Stimulated activated memory B cell treated with anti-CD40 and anti-IgM and Interleukin-4, amounts not matched to agents 10 μg/mL and 1 μg/mL and 100 μg/mL, for 72 hours (primary cell): ENCODE results near the gene ALAS1.

Experiments used
- ATAC-seq: fragments of 150-1000 bp; cut with Tn5 transposase; 2 replicates; pipeline ENCODE4 v1.10.0; 2021
- H3K27ac Mint-ChIP-seq: one replicate; pipeline ENCODE4 v1.8.0; 2022; ENCODE audit warnings: mild to moderate bottlenecking, mixed read lengths
- H3K27me3 Mint-ChIP-seq: one replicate; pipeline ENCODE4 v1.8.0; 2022; ENCODE audit warnings: mixed read lengths
- H3K36me3 Mint-ChIP-seq: one replicate; pipeline ENCODE4 v1.8.0; 2022; ENCODE audit warnings: mixed read lengths
- H3K4me1 Mint-ChIP-seq: one replicate; pipeline ENCODE4 v1.8.0; 2022; ENCODE audit warnings: mixed read lengths
- H3K4me3 Mint-ChIP-seq: one replicate; pipeline ENCODE4 v1.8.0; 2022; ENCODE audit warnings: mild to moderate bottlenecking, moderate library complexity, mixed read lengths
- H3K9me3 Mint-ChIP-seq: one replicate; pipeline ENCODE4 v1.8.0; 2022; ENCODE audit warnings: mixed read lengths

ALAS1 gene

DNA sequence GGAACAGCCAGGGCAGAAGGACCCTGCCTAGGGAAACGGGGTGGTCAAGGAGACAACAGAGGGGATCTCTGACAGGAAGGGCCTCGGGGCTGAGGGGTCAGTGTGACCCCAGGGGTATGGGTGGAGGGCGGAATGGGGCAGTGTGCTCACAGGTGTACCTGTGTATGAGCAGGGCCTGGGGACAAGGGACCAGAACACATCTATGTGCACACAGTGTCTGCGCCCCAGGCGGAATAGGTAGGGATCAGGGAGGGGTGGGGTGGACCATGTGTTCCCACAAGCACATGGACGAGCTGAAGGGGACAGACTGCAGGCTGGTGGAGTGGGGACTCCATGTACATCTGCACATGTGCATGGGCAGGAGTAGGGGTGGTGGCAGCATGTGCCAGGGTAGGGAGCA lies 32.5 kb downstream of the ALAS1 start:
- no peaks in the 10 kb centered on the region for H3K27me3 Mint-ChIP-seq
- no peak overlapping the region for H3K4me3 Mint-ChIP-seq
- no peaks in the 10 kb centered on the region for H3K9me3 Mint-ChIP-seq
- peaks cover 35% of the 10 kb centered on the region for H3K36me3 Mint-ChIP-seq
- H3K27ac Mint-ChIP-seq = no peak overlapping the region
- no peak for ATAC-seq
- peaks cover 77% of the 10 kb centered on the region for H3K4me1 Mint-ChIP-seq

- H3K27ac Mint-ChIP-seq = peak overlapping the region; percentile 59
- no peak overlapping the region for H3K4me3 Mint-ChIP-seq
- peaks cover 77% of the 10 kb centered on the region for H3K4me1 Mint-ChIP-seq
- H3K27me3 Mint-ChIP-seq = no peaks in the 10 kb centered on the region
- H3K9me3 Mint-ChIP-seq = no peaks in the 10 kb centered on the region
- peaks cover 37% of the 10 kb centered on the region for H3K36me3 Mint-ChIP-seq
- ATAC-seq = no peak
Observed at GRCh38 chr3:52230889-52231499, 33.0 kb downstream of the ALAS1 start.

DNA sequence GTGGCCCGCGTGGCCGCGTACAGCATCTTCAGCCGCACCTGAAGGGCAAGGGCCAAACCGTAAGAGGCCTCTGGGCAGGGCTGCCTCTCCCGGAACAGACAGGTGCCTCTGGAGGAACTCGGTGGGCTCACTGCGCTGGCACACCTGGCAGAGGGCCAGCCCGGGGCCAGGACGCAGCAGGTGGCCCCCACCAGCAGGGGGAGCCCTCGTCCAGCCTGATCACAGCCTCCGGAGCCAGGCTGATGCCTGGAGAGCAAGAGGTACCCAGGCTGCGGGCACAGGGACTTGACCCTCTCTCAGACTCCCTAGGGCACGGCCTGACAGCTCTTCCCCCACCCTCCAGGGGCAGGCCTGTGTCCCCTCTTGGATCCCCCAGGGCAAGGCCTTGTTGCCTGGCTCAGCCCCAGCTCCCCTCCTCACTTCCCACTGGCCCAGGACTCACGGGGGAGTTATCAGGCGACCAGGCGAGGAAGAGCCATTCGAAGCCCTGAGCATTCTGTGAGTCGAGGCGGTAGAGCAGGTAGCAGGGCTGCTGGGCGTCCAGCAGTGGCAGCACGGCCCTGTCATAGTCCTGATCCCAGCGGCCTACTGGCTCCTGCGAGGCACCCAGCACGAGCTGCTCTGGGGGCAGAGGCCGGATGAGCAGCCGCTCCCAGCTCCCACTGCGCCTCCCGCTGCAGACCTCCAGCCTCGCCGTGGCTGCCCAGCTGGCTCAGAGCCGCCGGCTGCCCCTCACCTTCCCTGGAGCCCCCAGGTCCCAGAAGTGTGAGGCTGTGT lies 33.7 kb downstream of the ALAS1 start:
- Mint-ChIP-seq H3K9me3 (no peaks in the 10 kb centered on the region), H3K4me3 (no peak overlapping the region), H3K27me3 (no peaks in the 10 kb centered on the region), H3K4me1 (peaks cover 77% of the 10 kb centered on the region), H3K27ac (peak overlapping the region; percentile 59), H3K36me3 (peaks cover 41% of the 10 kb centered on the region)
- ATAC-seq = peak; percentile 84

DNA sequence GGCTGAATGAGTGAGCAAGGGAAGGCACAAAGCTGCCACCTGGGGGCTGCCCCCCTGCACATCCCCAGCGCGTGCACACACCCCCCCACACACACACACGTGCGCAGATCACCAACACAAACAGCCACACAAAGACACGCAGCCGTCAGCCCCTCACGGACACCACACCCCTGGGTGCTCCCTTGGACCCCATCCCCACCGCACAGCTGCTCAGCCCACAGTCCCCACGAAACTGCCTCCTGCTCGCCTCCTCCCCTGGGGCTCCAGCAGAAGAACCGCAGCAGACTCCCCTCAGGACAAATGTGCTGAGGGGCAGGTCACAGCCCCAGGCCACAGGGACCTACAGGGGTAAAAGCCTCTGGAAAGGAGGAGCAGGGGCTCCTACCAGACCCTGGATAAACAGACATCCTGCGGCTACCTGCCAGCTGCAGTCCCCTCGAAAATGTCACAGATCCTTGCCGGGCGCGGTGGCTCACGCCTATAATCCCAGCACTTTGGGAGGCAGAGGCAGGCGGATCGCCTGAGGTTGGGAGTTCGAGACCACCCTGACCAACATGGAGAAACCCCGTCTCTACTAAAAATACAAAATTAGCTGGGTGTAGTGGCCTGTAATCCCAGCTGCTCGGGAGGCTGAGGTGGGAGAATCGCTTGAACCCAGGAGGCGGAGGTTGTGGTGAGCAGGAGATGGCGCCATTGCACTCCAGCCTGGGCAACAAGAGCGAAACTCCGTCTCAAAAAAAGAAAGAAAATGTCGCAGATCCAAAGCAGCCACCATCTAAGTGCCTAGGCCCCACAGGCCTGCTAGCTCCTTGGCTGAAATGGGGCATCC lies 34.5 kb downstream of the ALAS1 start:
- H3K27me3 Mint-ChIP-seq = no peaks in the 10 kb centered on the region
- no peaks in the 10 kb centered on the region for H3K9me3 Mint-ChIP-seq
- H3K27ac Mint-ChIP-seq = peak overlapping the region; percentile 59
- ATAC-seq = no peak
- peaks cover 41% of the 10 kb centered on the region for H3K36me3 Mint-ChIP-seq
- H3K4me3 Mint-ChIP-seq = no peak overlapping the region
- peaks cover 77% of the 10 kb centered on the region for H3K4me1 Mint-ChIP-seq

DNA sequence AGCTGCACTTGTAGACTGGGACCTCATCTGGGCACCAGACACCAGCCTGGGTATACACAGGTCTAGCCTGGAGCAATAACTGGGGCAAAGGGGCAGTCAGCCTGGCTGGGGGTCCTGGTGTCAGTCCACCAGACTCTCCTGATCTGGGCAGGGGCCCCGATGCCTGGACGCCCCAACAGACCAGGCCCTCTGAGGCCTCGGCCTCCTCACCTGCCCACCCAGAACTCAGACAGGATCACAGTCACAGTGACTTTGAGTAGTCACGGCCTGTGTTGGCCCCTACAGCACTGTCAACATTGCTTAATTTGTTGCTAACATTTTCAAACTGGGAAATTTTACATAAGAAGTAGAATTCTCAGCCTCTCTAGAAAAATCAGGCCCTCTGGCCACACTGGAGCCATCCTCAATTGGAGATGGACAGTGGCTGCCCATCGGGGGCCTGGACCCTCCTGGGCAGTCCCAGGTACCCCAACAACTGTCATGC lies 35.2 kb downstream of the ALAS1 start:
- Mint-ChIP-seq H3K4me1 (peaks cover 77% of the 10 kb centered on the region), H3K4me3 (no peak overlapping the region), H3K9me3 (no peaks in the 10 kb centered on the region), H3K27me3 (no peaks in the 10 kb centered on the region), H3K27ac (peak overlapping the region; percentile 59), H3K36me3 (peaks cover 41% of the 10 kb centered on the region)
- no peak for ATAC-seq

DNA sequence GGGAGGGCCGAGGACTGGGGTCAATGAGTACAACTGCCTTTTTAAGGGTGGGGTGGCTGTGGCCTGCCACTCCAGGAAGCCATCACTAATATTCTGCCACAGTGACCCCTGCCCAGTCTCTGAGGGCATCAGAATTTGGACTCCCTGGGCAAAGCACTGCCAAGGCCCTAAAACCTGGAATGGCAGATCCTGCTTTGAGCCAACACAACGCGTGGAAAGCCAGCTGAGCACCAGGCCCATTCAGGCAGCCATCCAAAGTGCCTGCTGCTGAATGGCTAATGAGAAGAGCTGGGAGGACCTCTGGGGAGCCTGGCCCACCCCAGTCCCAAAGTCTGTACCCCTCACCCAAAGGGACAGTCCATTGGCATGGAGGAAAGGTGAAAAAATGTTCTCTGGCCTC lies 36.0 kb downstream of the ALAS1 start:
- ATAC-seq = no peak

GRCh38 chr3:52234516-52235447 lies 36.8 kb downstream of the ALAS1 start:
- Mint-ChIP-seq H3K27me3 (no peaks in the 10 kb centered on the region), H3K9me3 (no peaks in the 10 kb centered on the region), H3K4me1 (peaks cover 83% of the 10 kb centered on the region), H3K36me3 (peaks cover 34% of the 10 kb centered on the region), H3K27ac (no peak overlapping the region), H3K4me3 (no peak overlapping the region)
- ATAC-seq = no peak

More for the DNA sequence above, 36.0 kb downstream of the ALAS1 start:
- Mint-ChIP-seq H3K4me3 (no peak overlapping the region), H3K36me3 (peaks cover 41% of the 10 kb centered on the region), H3K4me1 (peaks cover 79% of the 10 kb centered on the region), H3K27ac (no peak overlapping the region), H3K9me3 (no peaks in the 10 kb centered on the region), H3K27me3 (no peaks in the 10 kb centered on the region)

GRCh38 chr3:52236424-52236886 lies 38.5 kb downstream of the ALAS1 start:
- peak overlapping the region; percentile 70 for H3K27ac Mint-ChIP-seq
- H3K9me3 Mint-ChIP-seq = no peaks in the 10 kb centered on the region
- peaks cover 21% of the 10 kb centered on the region for H3K36me3 Mint-ChIP-seq
- no peaks in the 10 kb centered on the region for H3K27me3 Mint-ChIP-seq
- peaks cover 88% of the 10 kb centered on the region for H3K4me1 Mint-ChIP-seq
- peak overlapping the region; percentile 15 for H3K4me3 Mint-ChIP-seq
- no peak for ATAC-seq

- no peaks in the 10 kb centered on the region for H3K9me3 Mint-ChIP-seq
- peaks cover 15% of the 10 kb centered on the region for H3K36me3 Mint-ChIP-seq
- ATAC-seq = no peak
- peak overlapping the region; percentile 70 for H3K27ac Mint-ChIP-seq
- H3K4me1 Mint-ChIP-seq = peaks cover 88% of the 10 kb centered on the region
- peak overlapping the region; percentile 94 for H3K4me3 Mint-ChIP-seq
- no peaks in the 10 kb centered on the region for H3K27me3 Mint-ChIP-seq
Observed at GRCh38 chr3:52237006-52237656, 39.2 kb downstream of the ALAS1 start.

GRCh38 chr3:52237657-52238172 lies 39.8 kb downstream of the ALAS1 start:
- peaks cover 10% of the 10 kb centered on the region for H3K36me3 Mint-ChIP-seq
- no peaks in the 10 kb centered on the region for H3K9me3 Mint-ChIP-seq
- peak overlapping the region; percentile 94 for H3K4me3 Mint-ChIP-seq
- no peak for ATAC-seq
- H3K27me3 Mint-ChIP-seq = no peaks in the 10 kb centered on the region
- H3K27ac Mint-ChIP-seq = peak overlapping the region; percentile 93
- H3K4me1 Mint-ChIP-seq = peaks cover 83% of the 10 kb centered on the region

DNA sequence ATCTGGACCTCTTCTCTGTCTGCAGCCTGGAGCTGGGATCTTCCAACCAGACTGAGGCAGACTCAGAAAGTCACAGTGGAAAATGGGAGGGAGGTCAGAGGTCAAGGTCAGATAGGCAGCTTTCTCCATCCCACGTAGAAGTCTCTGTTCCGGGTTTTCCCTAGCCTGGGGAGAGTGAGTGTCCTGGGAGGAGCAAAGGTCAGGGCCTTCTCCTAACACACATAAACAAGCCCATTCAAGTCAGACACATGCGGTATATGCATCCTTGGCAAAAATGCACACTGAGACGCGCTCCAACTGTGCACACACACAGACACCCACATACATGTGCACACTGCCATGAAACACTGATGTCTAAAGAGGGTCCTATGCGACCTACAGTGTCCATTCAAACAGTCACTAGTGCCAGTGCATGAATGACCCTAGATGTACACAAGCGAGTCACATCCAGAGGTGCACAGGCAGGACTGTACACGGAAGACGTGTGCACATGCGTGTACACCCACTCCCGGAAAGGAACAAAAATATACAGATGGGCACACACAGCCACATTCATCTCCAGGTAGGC lies 40.3 kb downstream of the ALAS1 start:
- no peak for ATAC-seq
- Mint-ChIP-seq H3K27ac (peak overlapping the region; percentile 93), H3K4me1 (peaks cover 84% of the 10 kb centered on the region), H3K9me3 (no peaks in the 10 kb centered on the region), H3K27me3 (no peaks in the 10 kb centered on the region), H3K4me3 (peak overlapping the region; percentile 94), H3K36me3 (peaks cover 10% of the 10 kb centered on the region)

GRCh38 chr3:52238761-52239701 lies 41.1 kb downstream of the ALAS1 start, which contains the start of gene TWF2:
Gene TWF2 (minus strand): TSS chr3:52239158. CDS start chr3:52239016, 142 bp downstream.
- no peaks in the 10 kb centered on the region for H3K9me3 Mint-ChIP-seq
- H3K27me3 Mint-ChIP-seq = no peaks in the 10 kb centered on the region
- peaks cover 10% of the 10 kb centered on the region for H3K36me3 Mint-ChIP-seq

More at GRCh38 chr3:52238761-52239701, 41.1 kb downstream of the ALAS1 start, which contains the start of gene TWF2:
- peaks cover 87% of the 10 kb centered on the region for H3K4me1 Mint-ChIP-seq
- H3K27ac Mint-ChIP-seq = peak within 1 kb of the TSS; percentile 93
- peak within 1 kb of the TSS; percentile 94 for H3K4me3 Mint-ChIP-seq
- ATAC-seq = peak; percentile 95
